ENCODE results near the gene CTNNA3. TPM values are rescaled to one million over a fixed set of nuclear protein-coding genes. Genes with fewer than 3 reads are reported as not detected.

CTNNA3 gene
- total RNA-seq, 1 donor from 2014 or later: 159 TPM

- TF ChIP-seq, protein P1, sequence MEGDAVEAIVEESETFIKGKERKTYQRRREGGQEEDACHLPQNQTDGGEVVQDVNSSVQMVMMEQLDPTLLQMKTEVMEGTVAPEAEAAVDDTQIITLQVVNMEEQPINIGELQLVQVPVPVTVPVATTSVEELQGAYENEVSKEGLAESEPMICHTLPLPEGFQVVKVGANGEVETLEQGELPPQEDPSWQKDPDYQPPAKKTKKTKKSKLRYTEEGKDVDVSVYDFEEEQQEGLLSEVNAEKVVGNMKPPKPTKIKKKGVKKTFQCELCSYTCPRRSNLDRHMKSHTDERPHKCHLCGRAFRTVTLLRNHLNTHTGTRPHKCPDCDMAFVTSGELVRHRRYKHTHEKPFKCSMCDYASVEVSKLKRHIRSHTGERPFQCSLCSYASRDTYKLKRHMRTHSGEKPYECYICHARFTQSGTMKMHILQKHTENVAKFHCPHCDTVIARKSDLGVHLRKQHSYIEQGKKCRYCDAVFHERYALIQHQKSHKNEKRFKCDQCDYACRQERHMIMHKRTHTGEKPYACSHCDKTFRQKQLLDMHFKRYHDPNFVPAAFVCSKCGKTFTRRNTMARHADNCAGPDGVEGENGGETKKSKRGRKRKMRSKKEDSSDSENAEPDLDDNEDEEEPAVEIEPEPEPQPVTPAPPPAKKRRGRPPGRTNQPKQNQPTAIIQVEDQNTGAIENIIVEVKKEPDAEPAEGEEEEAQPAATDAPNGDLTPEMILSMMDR (IDR thresholded peaks at IDR 0.05; ENCODE audit: borderline replicate concordance): no peak
- H3K27me3 ChIP-seq (ENCODE audit: low read depth): no peaks in the 10 kb centered on the region
- intact Hi-C loops (cut with micrococcal nuclease): no loop called here
- no peak for DNase-seq
- H3K9me3 ChIP-seq (replicated peaks): no peaks in the 10 kb centered on the region
- H3K27ac ChIP-seq (replicated peaks): no peak overlapping the region
- H3K4me1 ChIP-seq: no peaks in the 10 kb centered on the region
- no peaks in the 10 kb centered on the region for H3K36me3 ChIP-seq
- H3K4me3 ChIP-seq: no peak overlapping the region
These were observed 310.9 kb downstream of the CTNNA3 start for GRCh38 chr10:67385089-67385488.

GRCh38 chr10:67331121-67331910, 364.7 kb downstream of the CTNNA3 start:
- TF ChIP-seq, protein P1 (IDR thresholded peaks at IDR 0.05; ENCODE audit: borderline replicate concordance): no peak
- H3K36me3 ChIP-seq: no peaks in the 10 kb centered on the region
- no peak overlapping the region for H3K4me3 ChIP-seq
- intact Hi-C loops (cut with micrococcal nuclease): no loop called here
- H3K27ac ChIP-seq (replicated peaks): no peak overlapping the region
- no peaks in the 10 kb centered on the region for H3K27me3 ChIP-seq (ENCODE audit: low read depth)
- no peaks in the 10 kb centered on the region for H3K4me1 ChIP-seq
- no peaks in the 10 kb centered on the region for H3K9me3 ChIP-seq (replicated peaks)
- DNase-seq: no peak

DNA sequence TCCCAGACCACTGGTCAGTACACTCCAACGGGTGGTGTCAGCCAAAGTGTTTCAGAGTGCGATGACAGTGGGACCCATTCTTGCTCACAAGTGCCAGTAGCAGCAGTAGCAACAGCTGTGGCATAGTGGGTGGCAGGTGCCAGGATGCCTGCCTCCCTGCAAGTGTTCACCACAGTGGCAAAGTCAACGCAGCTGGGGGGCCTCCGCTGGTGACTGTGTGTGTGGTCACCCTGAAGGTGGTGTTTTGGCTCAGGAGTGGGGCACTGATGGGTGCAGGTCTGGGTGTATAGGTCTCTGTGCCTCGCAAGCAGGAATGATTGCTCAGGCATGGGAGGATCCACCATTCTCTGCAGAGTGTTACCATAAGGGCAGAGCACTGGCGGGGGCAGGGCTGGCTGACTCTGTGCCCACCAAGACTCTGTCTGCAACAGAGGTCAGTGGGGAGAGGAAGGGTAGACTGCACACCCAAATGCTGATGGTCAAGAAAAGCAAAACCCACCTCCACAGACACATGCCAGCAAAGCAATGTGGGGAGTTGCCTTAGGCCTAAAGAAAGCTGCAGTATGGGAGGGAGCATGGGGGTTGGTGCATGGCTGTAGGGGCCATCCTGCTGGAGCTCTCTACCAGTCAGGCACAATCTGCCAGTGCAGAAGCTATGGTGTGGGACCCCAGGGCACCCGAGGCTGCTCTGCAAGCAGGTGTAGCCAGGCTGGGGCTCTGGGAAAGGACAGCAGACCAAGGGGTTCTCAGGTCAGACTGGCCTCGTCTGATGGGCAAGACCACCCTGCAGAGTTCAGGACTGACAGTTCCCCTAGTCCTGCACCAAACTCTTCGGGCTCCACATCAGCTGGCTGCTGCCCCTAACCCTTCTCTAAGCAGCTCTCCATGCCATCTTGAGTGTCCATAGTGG, 368.1 kb downstream of the CTNNA3 start:
- no peak for DNase-seq
- H3K27ac ChIP-seq (replicated peaks): no peak overlapping the region

DNA sequence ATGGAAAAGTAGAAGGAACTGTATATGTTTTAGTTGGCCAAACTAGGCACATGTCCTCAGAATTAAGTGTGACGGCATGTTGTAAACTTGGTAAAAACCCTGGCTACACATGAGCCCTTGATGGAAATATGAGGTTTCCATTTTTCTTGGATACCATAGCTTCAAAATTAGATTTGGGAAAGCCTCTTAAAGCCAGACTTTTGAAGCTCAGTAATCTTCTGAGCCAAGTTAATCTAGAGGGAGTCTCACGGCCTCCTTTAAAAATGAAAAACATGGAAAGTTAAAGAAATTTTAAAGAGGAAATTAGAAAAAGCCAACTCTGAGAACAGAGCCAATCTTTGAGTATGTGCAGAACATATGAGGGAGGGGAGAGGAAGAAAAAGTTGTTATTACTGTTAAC, 376.0 kb downstream of the CTNNA3 start:
- intact Hi-C loops (cut with micrococcal nuclease): no loop called here
- no peak overlapping the region for H3K4me3 ChIP-seq
- TF ChIP-seq, protein P1 (IDR thresholded peaks at IDR 0.05; ENCODE audit: borderline replicate concordance): no peak
- DNase-seq: no peak
- peaks cover under 1% of the 10 kb centered on the region for H3K4me1 ChIP-seq
- peaks cover 5% of the 10 kb centered on the region for H3K9me3 ChIP-seq (replicated peaks)
- no peak overlapping the region for H3K27ac ChIP-seq (replicated peaks)
- H3K36me3 ChIP-seq: no peaks in the 10 kb centered on the region
- no peaks in the 10 kb centered on the region for H3K27me3 ChIP-seq (ENCODE audit: low read depth)

More for the DNA sequence above, 368.1 kb downstream of the CTNNA3 start:
- TF ChIP-seq, protein P1 (IDR thresholded peaks at IDR 0.05; ENCODE audit: borderline replicate concordance): no peak
- peaks cover 5% of the 10 kb centered on the region for H3K9me3 ChIP-seq (replicated peaks)
- H3K4me3 ChIP-seq: no peak overlapping the region
- no peaks in the 10 kb centered on the region for H3K27me3 ChIP-seq (ENCODE audit: low read depth)
- H3K4me1 ChIP-seq: no peaks in the 10 kb centered on the region
- H3K36me3 ChIP-seq: no peaks in the 10 kb centered on the region
- intact Hi-C loops (cut with micrococcal nuclease): no loop called here

DNA sequence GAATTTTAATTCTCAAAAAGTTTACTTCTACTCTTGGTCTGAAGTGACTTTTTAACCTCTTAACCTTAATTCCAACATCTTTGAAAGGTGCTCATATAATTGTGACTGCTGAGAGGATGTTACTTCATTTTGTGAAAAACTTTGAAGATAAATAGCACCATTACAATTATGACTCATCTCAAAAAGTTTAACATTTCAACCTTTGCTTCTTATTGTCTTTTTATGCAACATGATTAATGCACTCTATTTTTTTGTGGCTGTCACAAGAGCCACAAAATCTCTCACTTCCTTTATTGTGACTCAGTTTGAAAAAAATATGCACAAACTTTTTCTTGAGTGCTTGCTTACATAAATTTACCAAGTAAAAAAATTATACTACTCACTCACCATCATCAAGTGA, 387.1 kb downstream of the CTNNA3 start:
- H3K9me3 ChIP-seq (replicated peaks): no peaks in the 10 kb centered on the region
- no peaks in the 10 kb centered on the region for H3K27me3 ChIP-seq (ENCODE audit: low read depth)
- no peak for DNase-seq
- H3K36me3 ChIP-seq: no peaks in the 10 kb centered on the region
- no peak overlapping the region for H3K27ac ChIP-seq (replicated peaks)
- no peak overlapping the region for H3K4me3 ChIP-seq
- TF ChIP-seq, protein P1 (IDR thresholded peaks at IDR 0.05; ENCODE audit: borderline replicate concordance): no peak
- H3K4me1 ChIP-seq: no peaks in the 10 kb centered on the region
- intact Hi-C loops (cut with micrococcal nuclease): no loop called here
